A549 treated with GW870086 at 1 μM for 4 hours (cell line): Measurements from ENCODE around the gene ALMS1. TPM values are rescaled to one million over a fixed set of nuclear protein-coding genes. Genes with fewer than 3 reads are reported as not detected.

ENCODE experiments used
- total RNA-seq: library from RNA; stranded (reverse); fragments of 200-300 nt; extraction: Qiagen RNA extraction; gene quantifications from 5 replicates; pipeline ENCODE4 v1.2.3, GENCODE V29; 2022; ENCODE audit warnings: low read depth

The ALMS1 gene
- total RNA-seq, result 7.8 to 10.3 TPM (median 8.0 TPM) in 5 replicates

GRCh38 chr2:73385504-73386341 lies at the start of gene ALMS1:
ALMS1 (plus strand) TSS chr2:73385836; CDS start chr2:73385869, 33 bp downstream.

GRCh38 chr2:73642338-73643018 lies 256.8 kb downstream of the ALMS1 start, which contains the start of gene NAT8:
NAT8 (minus strand) TSS chr2:73642422; CDS start chr2:73641628, 794 bp downstream.

Other genes with a start within 250 kb of the ALMS1 start
- not detected in 5 replicates for gene NOTO, start 183.3 kb upstream of the ALMS1 start, total RNA-seq
- gene SMYD5, start 171.6 kb upstream of the ALMS1 start, total RNA-seq, result 51.4 to 55.4 TPM (median 53.6 TPM) in 5 replicates
- gene PRADC1, start 152.6 kb upstream of the ALMS1 start, total RNA-seq, result 18.0 to 25.6 TPM (median 23.6 TPM) in 5 replicates
- gene CCT7, start 151.5 kb upstream of the ALMS1 start, total RNA-seq, result 544 to 868 TPM (median 595 TPM) in 5 replicates
- gene FBXO41, start 101.4 kb upstream of the ALMS1 start, total RNA-seq, result 3.5 to 5.6 TPM (median 5.1 TPM) in 5 replicates
- gene EGR4, start 92.3 kb upstream of the ALMS1 start, total RNA-seq, result 0.09 to 0.42 TPM (median 0.24 TPM) in 4 of 5 replicates, not detected in the other